Thyroid gland (tissue), 4 donors: ENCODE results near the gene ATP6V1C2.

Source experiments
- POLR2A ChIP-seq, 2 donors: fragments of 450-650 bp; IDR thresholded peaks; one replicate each; pipeline ENCODE4 v1.6.1; 2017; ENCODE audit warnings: antibody characterized with exemption in 2 of 2, mild to moderate bottlenecking in 2 of 2, moderate library complexity in 1 of 2
- TF ChIP-seq, protein P1 (sequence below), 6 experiments: fragments of 200-600 bp in 3 of 6; fragments of 450-650 bp in 3 of 6; sonication (generic) in 3 of 6; IDR thresholded peaks; one replicate each; pipeline ENCODE4 v1.5.1; 2016 to 2019; ENCODE audit warnings: antibody characterized with exemption in 6 of 6, mild to moderate bottlenecking in 2 of 6, inconsistent platforms in 1 of 6, moderate library complexity in 1 of 6

- TF ChIP-seq, protein P1, sequence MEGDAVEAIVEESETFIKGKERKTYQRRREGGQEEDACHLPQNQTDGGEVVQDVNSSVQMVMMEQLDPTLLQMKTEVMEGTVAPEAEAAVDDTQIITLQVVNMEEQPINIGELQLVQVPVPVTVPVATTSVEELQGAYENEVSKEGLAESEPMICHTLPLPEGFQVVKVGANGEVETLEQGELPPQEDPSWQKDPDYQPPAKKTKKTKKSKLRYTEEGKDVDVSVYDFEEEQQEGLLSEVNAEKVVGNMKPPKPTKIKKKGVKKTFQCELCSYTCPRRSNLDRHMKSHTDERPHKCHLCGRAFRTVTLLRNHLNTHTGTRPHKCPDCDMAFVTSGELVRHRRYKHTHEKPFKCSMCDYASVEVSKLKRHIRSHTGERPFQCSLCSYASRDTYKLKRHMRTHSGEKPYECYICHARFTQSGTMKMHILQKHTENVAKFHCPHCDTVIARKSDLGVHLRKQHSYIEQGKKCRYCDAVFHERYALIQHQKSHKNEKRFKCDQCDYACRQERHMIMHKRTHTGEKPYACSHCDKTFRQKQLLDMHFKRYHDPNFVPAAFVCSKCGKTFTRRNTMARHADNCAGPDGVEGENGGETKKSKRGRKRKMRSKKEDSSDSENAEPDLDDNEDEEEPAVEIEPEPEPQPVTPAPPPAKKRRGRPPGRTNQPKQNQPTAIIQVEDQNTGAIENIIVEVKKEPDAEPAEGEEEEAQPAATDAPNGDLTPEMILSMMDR (IDR thresholded peaks at IDR 0.05), result no peak
- TF ChIP-seq POLR2A (IDR thresholded peaks at IDR 0.05), result no peak
These were observed 21.2 kb downstream of the ATP6V1C2 start for GRCh38 chr2:10742666-10743065.
